ENCODE measurements around the gene PNMA8B. TPM values are rescaled to one million over a fixed set of nuclear protein-coding genes. Genes with fewer than 3 reads are reported as not detected.
A peak's percentile ranks its signal among the peaks of the same experiment; 100 is the strongest.
"Not testable (repeated sequence)": the region's sequence is repeated elsewhere in the genome, so short reads cannot be mapped to it uniquely, and the experiment has no call there.

Gene PNMA8B
- total RNA-seq, 4 donors from 2014 or later = 1.5 to 3.3 (median 1.6) TPM

- peaks cover 0 to 15% (median 14%) of the 10 kb centered on the region in 4 donors for H3K4me1 ChIP-seq
- 9% methylated on average over 13 of the region's 13 CpGs for WGBS
- H3K4me3 ChIP-seq = no peak overlapping the region
- no peaks in the 10 kb centered on the region for H3K9me3 ChIP-seq
- TF ChIP-seq CTCF (IDR thresholded peaks at IDR 0.05) (peak; percentile 91 to 94 (median 92)), POLR2A (IDR thresholded peaks at IDR 0.05; ENCODE audit: low read depth) (no peak)
- peaks cover 0 to 38% (median 4%) of the 10 kb centered on the region in 4 donors for H3K27me3 ChIP-seq
- intact Hi-C loops (cut with DNase I) = loop anchor here (2.0 to 10.0 kb wide), 2 partner anchors 13 to 135 kb away; partner anchors contain the start of gene DACT3
- DNase-seq (ENCODE audit: extremely low spot score) = no peak
- H3K36me3 ChIP-seq = no peaks in the 10 kb centered on the region
- H3K27ac ChIP-seq (replicated peaks in 1 of 4) = no peak overlapping the region
Measured at GRCh38 chr19:46529622-46530451, 34.2 kb upstream of the PNMA8B start.

GRCh38 chr19:46528601-46529590 lies 33.2 kb upstream of the PNMA8B start:
- no peak overlapping the region for H3K4me3 ChIP-seq
- peaks cover 0 to 15% (median 14%) of the 10 kb centered on the region in 4 donors for H3K4me1 ChIP-seq
- H3K27ac ChIP-seq (replicated peaks in 1 of 4) = no peak overlapping the region
- intact Hi-C loops (cut with DNase I) = loop anchor here (2.0 kb wide), 1 partner anchor 14 kb away; no protein-coding TSS in a partner anchor
- H3K27me3 ChIP-seq = peaks cover 0 to 38% (median 4%) of the 10 kb centered on the region in 4 donors
- WGBS = 51% methylated on average over 24 of the region's 25 CpGs
- DNase-seq (ENCODE audit: extremely low spot score) = no peak
- H3K9me3 ChIP-seq = no peaks in the 10 kb centered on the region
- TF ChIP-seq POLR2A (IDR thresholded peaks at IDR 0.05; ENCODE audit: low read depth) (no peak), EP300 (IDR thresholded peaks at IDR 0.05) (no peak), POLR2AphosphoS5 (IDR thresholded peaks at IDR 0.05) (no peak), CTCF (IDR thresholded peaks at IDR 0.05) (no peak)
- no peaks in the 10 kb centered on the region for H3K36me3 ChIP-seq

GRCh38 chr19:46526801-46527200 lies 31.1 kb upstream of the PNMA8B start:
- H3K27ac ChIP-seq (replicated peaks in 1 of 4); DNase-seq (ENCODE audit: extremely low spot score); H3K36me3 ChIP-seq; H3K9me3 ChIP-seq; intact Hi-C loops (cut with DNase I); H3K4me3 ChIP-seq: not testable (repeated sequence)
- Histone ChIP-seq H3K4me1 (peaks cover 0 to 15% (median 14%) of the 10 kb centered on the region in 4 donors), H3K27me3 (peaks cover 0 to 34% (median 4%) of the 10 kb centered on the region in 4 donors)
- WGBS = 70% methylated on average over 2 of the region's 18 CpGs

GRCh38 chr19:46524308-46524707 lies 28.6 kb upstream of the PNMA8B start:
- Histone ChIP-seq H3K4me1 (peaks cover 0 to 2% (median 2%) of the 10 kb centered on the region in 4 donors), H3K9me3 (no peaks in the 10 kb centered on the region), H3K36me3 (no peaks in the 10 kb centered on the region), H3K27me3 (peaks cover 0 to 11% (median 0%) of the 10 kb centered on the region in 4 donors), H3K4me3 (no peak overlapping the region), H3K27ac (replicated peaks in 1 of 4) (no peak overlapping the region)
- intact Hi-C loops (cut with DNase I) = no loop called here
- 98% methylated on average over 2 of the region's 2 CpGs for WGBS
- DNase-seq (ENCODE audit: extremely low spot score) = no peak
- TF ChIP-seq POLR2AphosphoS5 (IDR thresholded peaks at IDR 0.05) = no peak
- TF ChIP-seq EP300 (IDR thresholded peaks at IDR 0.05) = no peak
- TF ChIP-seq CTCF (IDR thresholded peaks at IDR 0.05) = no peak
- TF ChIP-seq POLR2A (IDR thresholded peaks at IDR 0.05; ENCODE audit: low read depth) = no peak

GRCh38 chr19:46522988-46523387 lies 27.3 kb upstream of the PNMA8B start:
- H3K27ac ChIP-seq (replicated peaks in 1 of 4); H3K27me3 ChIP-seq; intact Hi-C loops (cut with DNase I); H3K4me3 ChIP-seq; DNase-seq (ENCODE audit: extremely low spot score); H3K4me1 ChIP-seq; H3K9me3 ChIP-seq; H3K36me3 ChIP-seq: not testable (repeated sequence)
- 75% methylated on average over 4 of the region's 4 CpGs for WGBS

All from esophagus muscularis mucosa (tissue), 4 donors.